K562 (cell line): ENCODE measurements around the gene MIR17HG. TPM values are rescaled to one million over a fixed set of nuclear protein-coding genes. Genes with fewer than 3 reads are reported as not detected.

Experiments
- ATAC-seq: fragments of 200-7000 bp; cut with Tn5 transposase; 3 replicates; pipeline ENCODE4 v1.9.1; 2020; ENCODE audit warnings: moderate library complexity
- BruUV-seq: library from RNA; stranded (reverse); fragments of 400-500 nt; replicated peaks from 2 replicates; lab custom pipeline; 2021; lab: Mats Ljungman, UMichigan
- CTCF ChIA-PET: fragments of 300-600 bp; formaldehyde crosslinking; extraction: SDS; loops from one replicate; lab custom pipeline; 2021; ENCODE audit warnings: low intra/inter-chr PET ratio; lab: Yijun Ruan, JAX
- POLR2A ChIA-PET: fragments of 300-600, 350-650 bp; sonication (Branson Sonifier 250); formaldehyde crosslinking; extraction: SDS; loops from one replicate; lab custom pipeline; 2021; ENCODE audit warnings: antibody characterized with exemption, inconsistent platforms; lab: Yijun Ruan, JAX
- DNase-seq, 4 experiments: peaks; one replicate each; pipeline versions ENCODE4 v3.0.0 to v3.0.0-alpha.2; 2011 to 2018; ENCODE audit warnings: low spot score in 3 of 4, mixed read lengths in 3 of 4; ENCODE audit errors: extremely low read depth in 1 of 4
- FAIRE-seq: peaks from 2 replicates; lab custom pipeline; 2011; peaks lifted over from hg19 to GRCh38; lab: Jason Lieb, UNC
- H2AFZ ChIP-seq: 2 replicates; pipeline ENCODE4 v1.6.0; 2011; ENCODE audit warnings: low read depth, low read length, control low read depth, inconsistent platforms
- H3K27ac ChIP-seq: fragments of 200-600 bp; 3 replicates; pipeline ENCODE4 v1.8.0; 2011; ENCODE audit warnings: low read depth, mild to moderate bottlenecking, control low read depth, inconsistent platforms, low read length, moderate library complexity, mixed read lengths; ENCODE audit errors: extremely low read depth
- H3K27me3 ChIP-seq, 2 experiments: fragments of 300-600 bp in 1 of 2; 2 replicates in 1 of 2; 3 replicates in 1 of 2; pipeline versions ENCODE4 v1.6.0 to v1.8.0; 2011; ENCODE audit warnings: inconsistent platforms in 2 of 2, low read length in 2 of 2, mild to moderate bottlenecking in 1 of 2, mixed read lengths in 1 of 2, moderate library complexity in 1 of 2; ENCODE audit not compliant: control insufficient read depth in 2 of 2, insufficient read depth in 2 of 2
- H3K36me3 ChIP-seq: fragments of 300-600 bp; 3 replicates; pipeline ENCODE4 v1.8.0; 2011; ENCODE audit warnings: mild to moderate bottlenecking, low read length, inconsistent platforms; ENCODE audit not compliant: control insufficient read depth, insufficient read depth
- H3K4me1 ChIP-seq, 2 experiments: fragments of 200-600 bp in 1 of 2; replicated peaks in 1 of 2; 2 replicates in 1 of 2; 3 replicates in 1 of 2; pipeline versions ENCODE4 v1.5.1 to v1.8.0; 2011; ENCODE audit warnings: inconsistent platforms in 2 of 2, low read length in 2 of 2, mild to moderate bottlenecking in 1 of 2, mixed read lengths in 1 of 2, moderate library complexity in 1 of 2; ENCODE audit not compliant: control insufficient read depth in 2 of 2, insufficient read depth in 2 of 2
- H3K4me2 ChIP-seq: 2 replicates; pipeline ENCODE4 v1.6.1; 2011; ENCODE audit warnings: low read length, control low read depth, inconsistent platforms, mixed read lengths; ENCODE audit not compliant: insufficient read depth
- H3K4me3 ChIP-seq: fragments of 200-600 bp; sonication (generic), shearing (Covaris generic); 2 replicates; pipeline ENCODE4 v1.5.1; 2016; ENCODE audit warnings: control low read depth, inconsistent platforms
- H3K79me2 ChIP-seq: fragments of 200-600 bp; 3 replicates; pipeline ENCODE4 v1.8.0; 2011; ENCODE audit warnings: low read length, inconsistent platforms; ENCODE audit not compliant: control insufficient read depth, insufficient read depth
- H3K9ac ChIP-seq, 2 experiments: 2 replicates each; pipeline versions ENCODE4 v1.6.0 to v1.6.1; 2011; ENCODE audit warnings: low read depth in 2 of 2, low read length in 2 of 2, control low read depth in 1 of 2, inconsistent platforms in 1 of 2, mild to moderate bottlenecking in 1 of 2, mixed read lengths in 1 of 2; ENCODE audit not compliant: insufficient read depth in 1 of 2
- H3K9me1 ChIP-seq: one replicate; pipeline ENCODE4 v1.6.0; 2011; ENCODE audit warnings: inconsistent platforms, mild to moderate bottlenecking, low read length, moderate library complexity; ENCODE audit not compliant: control insufficient read depth, insufficient read depth
- H3K9me3 ChIP-seq: replicated peaks from 2 replicates; pipeline ENCODE4 v1.5.1; 2011; ENCODE audit warnings: low read depth, low read length, inconsistent platforms; ENCODE audit not compliant: control insufficient read depth, insufficient read depth
- H4K20me1 ChIP-seq: replicated peaks from 2 replicates; pipeline ENCODE4 v1.6.1; 2011; ENCODE audit warnings: low read length, inconsistent platforms, mixed read lengths; ENCODE audit not compliant: control insufficient read depth, insufficient read depth
- ATF3 ChIP-seq, 2 experiments: fragments of 450-650 bp in 1 of 2; sonication (generic) in 1 of 2; formaldehyde crosslinking in 1 of 2; IDR thresholded peaks in 1 of 2; conservative IDR thresholded peaks in 1 of 2; 2 replicates each; pipeline versions ENCODE4 v1.6.1 to v1.8.1; 2016 to 2023; ENCODE audit warnings: mild to moderate bottlenecking in 2 of 2, moderate library complexity in 2 of 2, inconsistent platforms in 1 of 2, missing genetic modification reagents in 1 of 2
- CREB1 ChIP-seq, 2 experiments: sonication (generic) in 1 of 2; formaldehyde crosslinking in 1 of 2; IDR thresholded peaks; 2 replicates each; pipeline versions ENCODE4 v1.6.1 to v1.8.0; 2012 to 2022; ENCODE audit warnings: inconsistent platforms in 1 of 2, mild to moderate bottlenecking in 1 of 2, missing genetic modification reagents in 1 of 2, moderate library complexity in 1 of 2
- MIER1 ChIP-seq: fragments of 450-650 bp; IDR thresholded peaks from 2 replicates; pipeline ENCODE4 v1.6.1; 2016; ENCODE audit warnings: antibody characterized with exemption, mild to moderate bottlenecking, low read depth
- MTA3 ChIP-seq: fragments of 450-650 bp; formaldehyde crosslinking; IDR thresholded peaks from 2 replicates; pipeline ENCODE4 v1.6.1; 2017; ENCODE audit warnings: mild to moderate bottlenecking, borderline replicate concordance
- PML ChIP-seq: IDR thresholded peaks from 2 replicates; pipeline ENCODE4 v1.6.1; 2012; ENCODE audit warnings: low read length, inconsistent platforms
- SP2 ChIP-seq: IDR thresholded peaks from 2 replicates; pipeline ENCODE4 v1.6.1; 2011; ENCODE audit warnings: mild to moderate bottlenecking, low read depth, low read length, moderate library complexity; ENCODE audit not compliant: poor library complexity, severe bottlenecking; ENCODE audit errors: extremely low read depth
- TAL1 ChIP-seq: fragments of 450-650 bp; IDR thresholded peaks from 2 replicates; pipeline ENCODE4 v1.6.1; 2016; ENCODE audit warnings: mild to moderate bottlenecking
- TBL1XR1 ChIP-seq, 2 experiments: IDR thresholded peaks; 2 replicates each; pipeline ENCODE4 v1.6.1; 2012; ENCODE audit warnings: improper control_type of control experiment in 2 of 2, low read length in 2 of 2, mild to moderate bottlenecking in 1 of 2
- THRA ChIP-seq: fragments of 450-650 bp; IDR thresholded peaks from 2 replicates; pipeline ENCODE4 v1.6.1; 2017; ENCODE audit warnings: mild to moderate bottlenecking, moderate library complexity
- ZNF174 ChIP-seq: fragments of 250-450 bp; sonication (Bioruptor Pico); IDR thresholded peaks from 2 replicates; pipeline ENCODE4 v1.4.0; 2020; ENCODE audit warnings: mild to moderate bottlenecking
- ZNF24 ChIP-seq: fragments of 450-650 bp; IDR thresholded peaks from 2 replicates; pipeline ENCODE4 v1.6.1; 2016
- WGBS: fragments of 100-300 bp; shearing (Covaris generic); methylation state at CpG from one replicate; pipeline ENCODE4 v1.1.6; 2016; ENCODE audit warnings: low coverage, mixed read lengths; ENCODE audit not compliant: insufficient coverage; ENCODE audit errors: missing lambda C conversion rate; 5-methylcytosine and 5-hydroxymethylcytosine counted together
- in situ Hi-C: fragments of 300-500 bp; cut with MboI; formaldehyde crosslinking; loops from 4 replicates; pipeline ENCODE4 v1.15.0; 2018; ENCODE audit warnings: inconsistent platforms, mixed read lengths
- intact Hi-C: fragments of 100-400 bp; cut with micrococcal nuclease; formaldehyde crosslinking; loops from 2 replicates; pipeline ENCODE4 v1.14.2; 2022
- polyA plus RNA-seq, 8 experiments: library from polyadenylated mRNA; depleted of rRNA in 4 of 8; stranded (reverse) in 5 of 8; unstranded in 3 of 8; fragments of >200 nt; fragmentation: Nextera tagmentation in 2 of 8; fragmentation: Illumina TruSeq in 1 of 8; extraction: Ambion mirVana in 2 of 8; extraction: Trizol in 1 of 8; gene quantifications; 2 replicates each; pipeline versions ENCODE4 v1.2.1 to v1.2.3, GENCODE V29; 2011 to 2014; ENCODE audit warnings: inconsistent platforms in 1 of 8, missing spikeins in 1 of 8
- total RNA-seq, 7 experiments: library from RNA; depleted of rRNA in 6 of 7; stranded (reverse); fragments of >200 nt in 6 of 7; fragmentation: Illumina TruSeq in 2 of 7; extraction: Trizol in 2 of 7; gene quantifications; 2 replicates each; pipeline versions ENCODE4 v1.2.1 to v1.2.3, GENCODE V29; 2011 to 2021; ENCODE audit warnings: low replicate concordance in 1 of 7
- TF ChIP-seq, protein P1 (sequence below): sonication (generic); formaldehyde crosslinking; IDR thresholded peaks from 2 replicates; pipeline ENCODE4 v1.8.1; 2023; ENCODE audit warnings: mild to moderate bottlenecking, missing genetic modification reagents
- TF ChIP-seq, protein P2 (sequence below): sonication (generic); formaldehyde crosslinking; IDR thresholded peaks from 2 replicates; pipeline ENCODE4 v1.8.1; 2023; ENCODE audit warnings: mild to moderate bottlenecking, missing genetic modification reagents, moderate library complexity

MIR17HG gene
- total and polyA plus RNA-seq, 9 of the 15 experiments (the other 6 are each of a cell fraction or from before 2014, with no cell fraction given): 44.2 to 218 (median 77.8) TPM

DNA sequence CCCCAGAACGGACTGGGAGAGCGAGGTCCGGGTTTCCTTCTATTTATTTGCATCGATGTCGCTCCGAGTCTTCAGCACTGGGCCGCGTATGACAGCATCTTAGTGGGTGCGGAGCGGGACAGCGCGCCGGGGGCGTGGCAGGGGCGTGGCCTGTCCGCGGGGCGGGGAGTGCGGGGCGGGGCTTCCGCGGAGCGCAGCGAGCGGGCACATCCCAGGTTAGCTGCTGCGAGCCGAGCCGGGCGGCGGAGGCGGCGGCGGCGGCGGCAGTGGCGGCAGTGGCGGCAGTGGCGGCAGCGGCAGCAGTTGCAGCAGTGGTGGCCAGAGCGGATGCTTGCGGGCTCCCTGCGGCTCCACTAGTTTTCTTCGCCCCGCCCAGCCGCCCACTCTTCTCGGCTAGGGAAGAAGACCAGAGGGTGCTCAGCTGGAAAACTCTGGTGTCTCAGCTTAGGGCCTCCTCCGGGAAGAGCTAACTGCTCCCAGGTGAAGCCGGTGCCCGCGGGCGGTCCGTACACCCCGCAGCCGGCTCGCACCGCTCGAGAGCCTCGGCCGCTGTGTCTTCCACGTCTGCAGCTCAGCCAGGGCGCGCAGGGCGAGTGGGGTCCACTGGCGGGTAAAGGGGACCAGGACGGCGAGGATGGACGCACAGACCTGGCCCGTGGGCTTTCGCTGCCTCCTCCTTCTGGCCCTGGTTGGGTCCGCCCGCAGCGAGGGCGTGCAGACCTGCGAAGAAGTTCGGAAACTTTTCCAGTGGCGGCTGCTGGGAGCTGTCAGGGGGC, 51.1 kb downstream of the MIR17HG start, which contains the start of gene GPC5:
TSS of gene GPC5 (plus strand) at position 209 of the 776 bp plus-strand sequence.
- ChIA-PET POLR2A (interaction anchor here (0.6 to 1.9 kb wide), 12 partner anchors 8 to 129 kb away, joined by 3 to 5 read pairs (median 3); no protein-coding TSS in a partner anchor), CTCF (no interaction called here)
- peak; percentile 52 for FAIRE-seq
- H3K9ac ChIP-seq: peak within 1 kb of the TSS in 1 of 2 experiments; percentile 82; a peak in 2 of 4 replicates
- DNase-seq: peak; percentile 94 to 100 (median 100)
- H3K9me3 ChIP-seq: no peaks in the 10 kb centered on the region
- intact Hi-C loops: loop anchor here (2.0 kb wide), 1 partner anchor 52 kb away; the partner anchor contains the start of gene MIR17HG
- H3K4me1 ChIP-seq: peaks cover 0 to 13% of the 10 kb centered on the region in 2 experiments; a peak in 3 of 5 replicates
- in situ Hi-C loops: no loop called here
- peak within 1 kb of the TSS; percentile 58 for H3K4me2 ChIP-seq
- BruUV-seq: no TSS peak
- no peaks in the 10 kb centered on the region for H3K9me1 ChIP-seq
- peak within 1 kb of the TSS; percentile 63 for H2AFZ ChIP-seq
- no peaks in the 10 kb centered on the region for H4K20me1 ChIP-seq
- WGBS: 17% methylated on average over 74 of the region's 76 CpGs
- H3K27ac ChIP-seq: no peak within 1 kb of the TSS
- H3K4me3 ChIP-seq: peak within 1 kb of the TSS; percentile 28
- H3K27me3 ChIP-seq: peaks cover 13 to 24% of the 10 kb centered on the region in 2 experiments
- H3K79me2 ChIP-seq: no peaks in the 10 kb centered on the region
- H3K36me3 ChIP-seq: no peaks in the 10 kb centered on the region
- peak; percentile 100 for ATAC-seq
- TF ChIP-seq, protein P1, sequence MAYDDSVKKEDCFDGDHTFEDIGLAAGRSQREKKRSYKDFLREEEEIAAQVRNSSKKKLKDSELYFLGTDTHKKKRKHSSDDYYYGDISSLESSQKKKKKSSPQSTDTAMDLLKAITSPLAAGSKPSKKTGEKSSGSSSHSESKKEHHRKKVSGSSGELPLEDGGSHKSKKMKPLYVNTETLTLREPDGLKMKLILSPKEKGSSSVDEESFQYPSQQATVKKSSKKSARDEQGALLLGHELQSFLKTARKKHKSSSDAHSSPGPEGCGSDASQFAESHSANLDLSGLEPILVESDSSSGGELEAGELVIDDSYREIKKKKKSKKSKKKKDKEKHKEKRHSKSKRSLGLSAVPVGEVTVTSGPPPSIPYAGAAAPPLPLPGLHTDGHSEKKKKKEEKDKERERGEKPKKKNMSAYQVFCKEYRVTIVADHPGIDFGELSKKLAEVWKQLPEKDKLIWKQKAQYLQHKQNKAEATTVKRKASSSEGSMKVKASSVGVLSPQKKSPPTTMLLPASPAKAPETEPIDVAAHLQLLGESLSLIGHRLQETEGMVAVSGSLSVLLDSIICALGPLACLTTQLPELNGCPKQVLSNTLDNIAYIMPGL: peak; percentile 46; the same call in 1 of the 2 replicates
- TF ChIP-seq ZNF24 (no peak), CREB1 (IDR thresholded peaks at IDR 0.05) (peak; percentile 34; the same call in 1 of the 2 replicates), CREB1 (CRISPR knock-in tag; IDR thresholded peaks at IDR 0.05) (no peak), MIER1 (no peak), THRA (no peak), SP2 (no peak), MTA3 (no peak), TAL1 (no peak), ZNF174 (no peak), TBL1XR1 (IDR thresholded peaks at IDR 0.05; ENCODE audit: low read length in 2 of 2) (peak in 1 of 2 experiments; percentile 24; a peak in 1 of 4 replicates), ATF3 (IDR thresholded peaks at IDR 0.05) (no peak), ATF3 (CRISPR knock-in tag; conservative IDR thresholded peaks at IDR 0.05) (peak; percentile 69; the same call in 1 of the 2 replicates), PML (no peak)
- TF ChIP-seq, protein P2, sequence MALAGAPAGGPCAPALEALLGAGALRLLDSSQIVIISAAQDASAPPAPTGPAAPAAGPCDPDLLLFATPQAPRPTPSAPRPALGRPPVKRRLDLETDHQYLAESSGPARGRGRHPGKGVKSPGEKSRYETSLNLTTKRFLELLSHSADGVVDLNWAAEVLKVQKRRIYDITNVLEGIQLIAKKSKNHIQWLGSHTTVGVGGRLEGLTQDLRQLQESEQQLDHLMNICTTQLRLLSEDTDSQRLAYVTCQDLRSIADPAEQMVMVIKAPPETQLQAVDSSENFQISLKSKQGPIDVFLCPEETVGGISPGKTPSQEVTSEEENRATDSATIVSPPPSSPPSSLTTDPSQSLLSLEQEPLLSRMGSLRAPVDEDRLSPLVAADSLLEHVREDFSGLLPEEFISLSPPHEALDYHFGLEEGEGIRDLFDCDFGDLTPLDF (CRISPR knock-in tag): 0 out of 2 replicates have a peak, but pooled peaks have one; percentile 32
